ENCODE data around the gene PTGDS.

PTGDS gene

DNA sequence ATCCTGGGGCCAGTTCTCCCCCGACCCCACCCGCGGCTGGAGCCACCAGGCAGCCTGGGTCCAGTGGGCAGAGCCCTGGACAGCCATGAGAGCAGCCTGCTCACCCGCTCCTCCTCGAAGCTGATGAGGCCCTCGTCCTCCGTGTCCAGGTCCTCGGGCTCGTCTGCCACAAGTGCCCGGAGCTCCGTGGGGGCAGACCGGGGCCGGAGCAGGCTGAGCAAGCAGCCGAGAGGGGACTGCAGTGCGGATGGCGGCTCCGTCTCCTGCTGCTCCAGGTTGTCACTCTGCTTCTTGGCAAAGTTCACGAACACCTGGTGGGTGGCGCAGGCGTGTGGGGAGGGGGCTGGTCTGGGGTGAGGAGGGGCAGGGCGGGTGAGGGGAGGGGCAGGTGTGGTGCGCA lies 31.0 kb downstream of the PTGDS start:
- no peak for DNase-seq (ENCODE audit: low spot score)
- FAIRE-seq, result no peak

DNA sequence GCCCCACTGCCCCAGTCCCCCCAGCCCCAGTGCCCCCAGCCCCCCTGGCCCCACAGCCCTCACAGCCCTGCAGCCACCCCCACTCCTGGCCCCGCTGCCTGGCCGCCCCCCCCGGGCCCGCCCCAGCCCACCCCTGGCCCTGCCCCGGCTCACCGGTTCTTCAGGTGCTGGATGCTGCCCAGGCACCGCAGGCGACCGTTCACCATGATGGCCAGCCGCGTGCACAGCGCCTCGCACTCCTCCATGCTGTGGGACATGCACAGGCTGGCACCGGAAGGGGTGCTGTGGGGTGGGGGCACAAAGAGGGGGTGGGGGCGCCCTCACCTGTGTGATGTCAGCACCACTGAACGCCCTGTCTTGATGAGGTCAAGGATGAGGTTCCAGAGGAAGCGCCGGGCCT lies 31.9 kb downstream of the PTGDS start:
- no peak for FAIRE-seq

GRCh38 chr9:137009938-137010732 lies 32.8 kb downstream of the PTGDS start:
- DNase-seq (ENCODE audit: low spot score) (no peak), FAIRE-seq (no peak)

More for the DNA sequence above, 31.9 kb downstream of the PTGDS start:
- no peak for DNase-seq (ENCODE audit: low spot score)

DNA sequence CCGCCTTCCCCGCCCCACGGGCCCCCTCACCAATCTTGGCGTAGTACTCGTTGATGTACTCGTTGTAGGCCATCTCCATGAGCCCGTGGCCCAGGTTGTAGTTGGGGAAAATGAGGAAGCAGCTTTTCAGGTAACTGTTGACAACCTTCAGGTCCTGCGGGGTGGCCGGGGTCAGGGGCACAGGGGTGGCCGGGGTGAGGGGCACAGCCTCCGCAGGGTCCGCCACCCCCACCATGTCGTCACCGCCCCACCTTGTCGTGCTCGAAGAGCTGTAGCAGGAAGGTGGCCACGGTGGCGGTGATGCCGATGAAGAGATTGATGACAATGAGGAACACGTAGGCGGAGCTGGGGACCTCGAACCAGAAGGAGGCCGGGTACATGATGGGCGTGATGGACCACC lies 33.9 kb downstream of the PTGDS start:
- DNase-seq (ENCODE audit: low spot score) (no peak), FAIRE-seq (no peak)

DNA sequence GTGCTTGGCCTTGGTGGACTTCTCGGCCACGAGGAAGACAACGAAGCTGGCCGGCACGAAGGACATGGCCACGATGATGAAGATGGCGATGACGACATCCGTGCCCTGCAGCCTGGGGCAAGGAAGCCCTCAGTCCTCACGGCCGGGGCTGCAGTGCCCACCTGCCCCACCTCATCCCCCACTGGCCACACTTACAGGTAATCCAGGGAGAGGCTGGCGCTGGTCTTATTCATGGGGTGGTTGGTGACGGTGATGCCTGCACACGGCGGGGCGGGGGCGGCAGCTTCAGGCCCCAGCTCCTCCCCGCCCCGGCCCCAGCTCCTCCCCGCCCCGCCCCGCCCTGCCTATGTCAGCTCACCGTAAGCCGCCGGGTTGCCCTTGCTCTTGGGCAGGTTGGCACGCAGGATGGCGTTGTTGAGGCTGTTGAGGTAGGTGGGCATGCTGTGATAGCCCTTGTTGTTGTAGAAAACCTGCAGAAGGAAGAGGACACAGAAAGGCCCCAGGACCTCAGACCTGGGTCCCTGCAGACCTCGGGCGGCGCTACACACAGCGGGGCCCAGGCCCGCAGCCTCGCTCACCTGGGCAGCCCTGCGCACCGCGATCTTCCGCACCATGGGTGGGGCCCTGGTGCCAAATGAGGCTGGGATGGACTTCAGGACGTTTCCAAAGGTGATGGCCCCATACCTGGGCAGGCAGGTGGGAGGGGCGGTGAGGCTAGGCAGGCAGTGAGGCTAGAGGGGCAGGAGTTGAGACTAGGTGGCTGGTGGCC lies 34.8 kb downstream of the PTGDS start:
- no peak for FAIRE-seq
- no peak for DNase-seq (ENCODE audit: low spot score)

- no peak for FAIRE-seq
- no peak for DNase-seq (ENCODE audit: low spot score)
These were observed 35.6 kb downstream of the PTGDS start for GRCh38 chr9:137012694-137013570.

DNA sequence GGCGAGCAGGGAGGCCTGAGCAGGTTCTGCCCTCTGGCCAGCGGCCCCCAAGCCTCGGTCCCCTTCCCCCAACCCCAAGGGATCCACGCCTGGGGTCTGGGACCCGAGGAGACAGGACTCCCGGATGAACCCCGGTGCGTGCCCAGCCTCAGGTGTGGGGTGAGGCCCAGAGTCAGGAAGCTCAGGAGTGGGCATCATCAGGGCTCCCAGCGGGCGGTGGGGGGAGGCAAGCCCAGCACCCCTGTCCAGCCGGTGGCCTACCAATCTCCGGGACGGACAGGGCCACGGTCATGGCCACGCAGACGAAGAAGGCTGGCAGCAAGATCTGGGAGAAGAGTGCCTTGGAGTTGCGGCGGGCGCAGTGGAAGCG lies 36.3 kb downstream of the PTGDS start:
- DNase-seq (ENCODE audit: low spot score) (no peak), FAIRE-seq (no peak)

GRCh38 chr9:137014166-137014565 lies 36.9 kb downstream of the PTGDS start:
- DNase-seq (ENCODE audit: low spot score) (no peak), FAIRE-seq (no peak)

GRCh38 chr9:137014776-137015539 lies 37.7 kb downstream of the PTGDS start:
- DNase-seq (ENCODE audit: low spot score) (no peak), FAIRE-seq (no peak)

GRCh38 chr9:137015540-137015930 lies 38.2 kb downstream of the PTGDS start:
- FAIRE-seq (no peak), DNase-seq (ENCODE audit: low spot score) (no peak)

GRCh38 chr9:137015976-137016375 lies 38.7 kb downstream of the PTGDS start:
- no peak for DNase-seq (ENCODE audit: low spot score)
- no peak for FAIRE-seq

DNA sequence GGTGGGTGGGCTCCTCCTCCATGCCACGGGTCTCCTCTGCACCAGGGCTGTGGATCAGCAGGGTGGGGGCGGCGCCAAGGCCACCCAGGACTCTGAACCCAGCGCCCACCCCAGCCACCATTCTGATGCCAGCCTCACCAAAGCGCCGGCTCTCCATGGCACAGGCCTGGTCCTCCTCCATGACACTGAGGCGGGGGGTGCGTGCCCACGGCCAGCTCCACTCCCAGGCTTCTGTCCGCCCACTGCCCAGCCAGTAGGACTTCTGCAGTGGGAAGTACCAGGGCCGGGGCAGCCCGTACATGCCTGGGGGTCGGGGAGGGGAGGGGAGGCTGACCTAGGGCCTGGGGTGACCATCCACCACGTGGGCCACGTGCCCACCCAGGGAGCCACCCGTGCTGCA lies 39.1 kb downstream of the PTGDS start:
- DNase-seq (ENCODE audit: low spot score) (no peak), FAIRE-seq (no peak)

DNA sequence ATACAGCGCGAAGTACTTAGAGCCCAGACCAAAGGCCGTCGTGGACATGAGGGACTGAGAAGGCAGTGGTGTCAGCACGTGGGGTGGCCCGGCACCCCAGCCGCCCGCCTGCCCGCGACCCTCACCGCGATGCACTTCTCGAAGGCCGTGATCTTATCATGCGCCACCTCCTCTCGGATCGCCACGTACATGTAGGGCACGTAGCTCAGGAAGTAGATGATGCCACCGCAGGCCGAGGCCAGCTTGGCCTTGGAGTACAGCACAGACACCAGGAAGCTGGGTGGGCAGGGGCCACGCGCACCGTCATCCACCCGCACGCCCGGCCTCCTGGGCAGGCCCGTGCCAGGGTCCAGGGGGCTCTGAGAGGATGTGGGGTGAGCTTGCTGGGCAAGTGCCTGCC lies 39.8 kb downstream of the PTGDS start:
- no peak for FAIRE-seq
- DNase-seq (ENCODE audit: low spot score), result no peak

DNA sequence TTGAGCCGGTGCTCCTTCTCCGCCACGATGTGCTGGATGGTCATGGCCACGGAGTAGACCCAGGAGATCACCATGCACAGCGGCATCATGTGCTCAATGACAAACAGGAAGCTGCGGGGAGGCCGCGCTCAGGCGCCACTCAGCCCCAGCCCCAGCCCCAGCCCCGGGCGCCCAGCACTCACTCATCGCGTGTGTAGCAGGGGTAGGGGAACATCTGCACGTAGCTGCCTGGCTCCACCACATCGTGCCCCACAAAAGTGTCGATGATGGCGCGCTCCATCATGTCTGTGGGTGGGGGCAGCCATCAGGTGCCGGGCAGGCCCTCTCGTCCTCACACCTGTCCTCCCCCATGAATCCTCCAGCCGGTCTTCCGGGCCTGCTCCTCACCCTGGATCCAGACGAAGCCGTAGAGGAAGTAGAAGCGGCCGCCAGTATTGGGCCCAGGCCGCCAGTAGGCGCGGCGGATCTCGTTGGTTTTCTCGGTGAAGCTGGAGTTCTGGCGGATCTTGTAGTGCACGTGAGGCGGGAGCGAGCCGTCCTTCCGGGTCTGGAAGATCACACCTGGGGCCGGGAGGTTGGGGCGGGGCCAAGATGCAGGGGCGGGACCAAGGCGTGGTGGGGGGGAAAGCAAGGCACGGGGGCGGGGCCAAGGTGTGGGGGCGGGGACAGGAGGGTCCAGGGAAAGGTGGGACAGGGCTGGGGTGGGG lies 40.6 kb downstream of the PTGDS start:
- FAIRE-seq, result no peak
- DNase-seq (ENCODE audit: low spot score), result no peak

DNA sequence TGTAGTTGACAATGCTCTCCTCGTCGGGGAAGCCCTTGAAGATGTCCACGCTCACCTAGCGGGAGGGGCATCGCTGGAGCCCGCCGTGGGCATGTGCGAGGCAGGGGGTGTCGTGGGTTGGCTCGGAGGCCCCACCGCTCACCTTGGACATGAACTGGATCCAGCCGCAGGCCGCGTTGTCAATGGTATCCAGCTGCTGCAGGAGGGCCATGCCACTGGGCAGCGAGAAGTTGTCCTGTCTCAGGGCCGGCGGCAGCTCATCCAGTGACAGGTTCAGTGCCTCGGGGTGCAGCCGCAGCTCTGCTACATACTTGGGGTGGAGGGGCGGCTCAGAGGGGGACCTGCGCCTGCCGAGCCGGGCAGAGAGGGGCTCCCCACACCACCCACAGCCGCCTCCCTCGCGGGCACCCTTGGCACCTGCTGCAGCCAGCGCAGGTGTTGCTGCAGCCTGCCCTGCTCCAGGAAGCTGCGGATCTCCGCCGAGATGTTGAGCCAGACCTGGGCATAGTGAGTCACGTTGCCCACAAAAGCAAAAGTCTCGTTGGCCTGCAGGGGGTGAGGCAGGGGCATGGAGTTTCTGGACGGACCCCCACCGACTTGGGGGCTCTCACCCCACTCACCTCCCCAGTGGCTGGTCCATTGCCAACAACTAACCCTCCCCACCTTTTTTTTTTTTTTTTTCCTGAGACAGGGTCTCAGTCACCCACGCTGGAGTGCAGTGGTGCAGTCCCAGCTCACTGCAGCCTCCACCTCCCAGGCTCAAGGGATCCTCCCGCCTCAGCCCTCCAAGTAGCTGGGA lies 41.7 kb downstream of the PTGDS start:
- DNase-seq (ENCODE audit: low spot score) (no peak), FAIRE-seq (no peak)

DNA sequence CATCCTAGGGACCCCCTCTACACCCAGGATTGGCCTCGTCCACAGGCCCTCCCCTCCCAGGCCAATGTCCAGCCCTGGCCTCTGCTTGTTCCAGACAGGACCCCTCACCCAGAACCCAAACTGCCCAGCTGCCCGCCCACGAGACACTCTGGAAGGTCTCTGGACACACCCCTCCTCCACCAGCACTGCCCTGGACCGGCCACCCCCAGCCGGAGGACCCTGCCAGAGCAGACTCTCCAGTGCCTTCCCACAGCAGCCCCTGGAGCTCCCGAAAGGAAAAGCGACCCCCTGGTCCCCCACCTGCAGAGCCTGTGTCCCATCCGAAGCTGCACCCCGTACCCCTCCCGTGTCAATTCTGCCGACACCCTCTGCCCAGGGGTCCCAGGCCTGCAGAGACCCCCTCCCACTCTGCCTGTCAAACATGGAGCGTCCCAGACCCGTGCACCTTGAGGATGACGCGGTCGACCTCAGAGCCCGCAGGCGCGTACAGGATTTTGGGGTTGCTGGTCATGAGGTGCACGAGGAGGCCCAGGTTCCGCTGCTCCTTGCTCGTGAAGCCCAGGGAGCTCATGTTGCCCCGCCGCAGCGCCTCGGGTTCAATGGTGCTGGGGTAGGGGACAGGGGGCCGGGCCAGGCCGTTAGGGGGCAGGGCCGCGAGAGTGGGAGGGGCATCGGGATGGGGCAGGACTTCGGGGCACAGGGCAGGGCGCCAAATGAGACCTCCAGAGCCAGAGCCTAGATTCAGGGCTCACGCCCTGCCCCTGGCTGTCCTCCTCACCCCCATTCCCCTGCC lies 42.8 kb downstream of the PTGDS start:
- no peak for FAIRE-seq

GRCh38 chr9:137020771-137021567 lies 43.7 kb downstream of the PTGDS start:
- FAIRE-seq (no peak), DNase-seq (ENCODE audit: low spot score) (no peak)

More for the DNA sequence above, 42.8 kb downstream of the PTGDS start:
- no peak for DNase-seq (ENCODE audit: low spot score)

DNA sequence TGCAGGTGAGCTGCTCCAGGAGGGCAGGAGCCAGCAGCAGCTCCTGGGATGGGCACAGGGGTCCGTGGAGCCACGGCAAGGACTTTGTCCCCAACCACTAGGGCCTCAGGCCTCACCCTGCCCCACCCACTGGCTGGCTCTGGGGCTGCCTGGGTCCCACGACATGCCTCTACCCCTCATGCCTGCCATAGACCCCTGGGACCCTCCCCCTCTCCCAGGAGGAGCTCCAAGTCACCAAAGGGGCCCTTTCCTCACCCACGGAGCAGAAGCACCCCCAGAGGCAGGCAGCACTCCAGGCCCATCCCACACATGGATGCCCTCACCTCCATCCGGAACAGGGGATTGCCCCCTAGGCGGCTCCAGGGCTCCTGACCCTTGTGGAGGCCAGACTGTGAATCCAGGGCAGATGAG lies 44.3 kb downstream of the PTGDS start:
- FAIRE-seq, result no peak
- no peak for DNase-seq (ENCODE audit: low spot score)

All from urothelium cell line (cell line).